Dendritic cell treated with granulocyte-macrophage colony-stimulating factor and Interleukin-4, amounts not matched to agents 40 ng/mL and 50 ng/mL, for 4 days (primary cell): ENCODE measurements around the gene RASGRP2.
A peak's percentile ranks its signal among the peaks of the same experiment; 100 is the strongest.

ENCODE experiments used
- H3K27ac Mint-ChIP-seq: one replicate; pipeline ENCODE4 v1.8.0; 2022; ENCODE audit warnings: mild to moderate bottlenecking, mixed read lengths
- H3K27me3 Mint-ChIP-seq: one replicate; pipeline ENCODE4 v1.8.0; 2022; ENCODE audit warnings: mild to moderate bottlenecking, mixed read lengths
- H3K36me3 Mint-ChIP-seq: one replicate; pipeline ENCODE4 v1.8.0; 2022; ENCODE audit warnings: low read depth, mixed read lengths
- H3K4me1 Mint-ChIP-seq: one replicate; pipeline ENCODE4 v1.8.0; 2022; ENCODE audit warnings: low read depth, mixed read lengths
- H3K4me3 Mint-ChIP-seq: one replicate; pipeline ENCODE4 v1.8.0; 2022; ENCODE audit warnings: mild to moderate bottlenecking, moderate library complexity, mixed read lengths
- H3K9me3 Mint-ChIP-seq: one replicate; pipeline ENCODE4 v1.8.0; 2022; ENCODE audit warnings: mixed read lengths
- intact Hi-C: fragments of 100-400 bp; cut with micrococcal nuclease; formaldehyde crosslinking; loops from one replicate; pipeline ENCODE4 v1.15.0; 2022

RASGRP2 gene

DNA sequence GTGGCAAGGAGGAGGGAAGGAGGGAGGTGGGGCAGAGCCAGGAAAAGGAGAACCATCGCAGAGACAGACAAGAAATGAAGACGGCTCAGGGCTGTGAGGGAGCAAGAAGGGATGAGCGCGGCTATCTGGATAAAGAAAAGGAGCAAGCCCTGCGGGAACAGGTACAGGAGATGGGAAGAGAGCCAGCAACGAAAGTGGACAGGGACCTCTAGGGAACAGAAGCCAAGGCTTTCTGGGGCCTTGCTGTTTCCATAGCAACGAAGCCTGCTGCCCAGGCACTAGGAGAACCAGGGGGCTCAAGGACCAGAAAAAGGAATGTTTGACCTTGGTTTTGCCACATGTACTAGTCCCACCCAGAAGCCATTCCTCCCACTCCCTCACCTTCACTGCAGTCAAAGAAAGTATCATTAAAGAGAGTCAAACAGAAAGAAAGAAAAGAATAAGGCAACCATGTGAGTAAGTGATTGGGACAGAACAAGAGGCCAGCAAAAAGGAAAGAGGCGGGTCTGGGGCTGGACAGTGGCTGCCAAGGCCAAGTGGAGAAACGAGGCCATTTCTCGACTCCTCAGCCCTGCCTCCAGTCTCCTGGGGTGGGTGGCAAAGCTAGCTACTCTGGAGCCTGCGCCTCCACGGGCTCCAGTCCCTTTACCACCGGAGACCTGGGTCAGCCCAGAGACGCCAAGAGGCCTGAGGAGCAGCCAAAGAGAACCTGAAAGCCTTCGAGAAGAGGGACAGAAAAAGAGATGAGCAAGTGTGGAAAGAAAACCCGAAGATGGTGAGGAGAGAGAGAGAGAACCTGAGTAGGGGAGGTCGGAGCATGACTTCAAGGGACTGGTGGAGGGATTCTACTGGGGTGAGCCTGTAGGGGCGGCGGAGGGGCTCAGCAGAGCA lies 56.1 kb downstream of the RASGRP2 start:
- Mint-ChIP-seq H3K27me3 (peaks cover 28% of the 10 kb centered on the region), H3K4me1 (peaks cover 44% of the 10 kb centered on the region), H3K9me3 (no peaks in the 10 kb centered on the region), H3K4me3 (peak overlapping the region; percentile 33), H3K36me3 (no peaks in the 10 kb centered on the region), H3K27ac (peak overlapping the region; percentile 15)
- intact Hi-C loops, result loop anchor here (1.0 kb wide), 1 partner anchor 35 kb away; the partner anchor contains the start of gene NRXN2

DNA sequence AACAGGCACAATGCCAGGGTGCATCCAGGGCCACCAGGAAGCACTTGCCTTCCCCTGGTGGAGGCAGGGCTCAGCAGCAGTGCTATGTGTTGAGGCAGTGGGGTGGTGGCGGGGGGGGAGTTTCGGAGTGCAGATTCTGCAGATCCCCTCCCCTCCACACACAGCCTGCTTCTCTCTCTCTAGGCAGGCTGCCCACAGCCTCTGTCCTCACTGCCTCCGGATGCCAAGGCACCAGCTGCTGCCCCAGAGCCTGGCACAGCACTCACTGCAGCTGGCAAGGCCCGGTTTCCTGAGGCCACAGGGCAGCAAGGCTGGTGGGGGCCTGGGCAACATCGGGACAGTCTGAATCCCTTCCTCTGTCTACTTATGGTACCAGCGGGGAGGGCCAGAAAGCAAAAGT lies 56.7 kb downstream of the RASGRP2 start:
- no peaks in the 10 kb centered on the region for H3K9me3 Mint-ChIP-seq
- peak overlapping the region; percentile 15 for H3K27ac Mint-ChIP-seq
- intact Hi-C loops, result no loop called here
- H3K36me3 Mint-ChIP-seq, result no peaks in the 10 kb centered on the region
- H3K4me3 Mint-ChIP-seq, result no peak overlapping the region
- peaks cover 21% of the 10 kb centered on the region for H3K27me3 Mint-ChIP-seq
- H3K4me1 Mint-ChIP-seq, result peaks cover 44% of the 10 kb centered on the region

DNA sequence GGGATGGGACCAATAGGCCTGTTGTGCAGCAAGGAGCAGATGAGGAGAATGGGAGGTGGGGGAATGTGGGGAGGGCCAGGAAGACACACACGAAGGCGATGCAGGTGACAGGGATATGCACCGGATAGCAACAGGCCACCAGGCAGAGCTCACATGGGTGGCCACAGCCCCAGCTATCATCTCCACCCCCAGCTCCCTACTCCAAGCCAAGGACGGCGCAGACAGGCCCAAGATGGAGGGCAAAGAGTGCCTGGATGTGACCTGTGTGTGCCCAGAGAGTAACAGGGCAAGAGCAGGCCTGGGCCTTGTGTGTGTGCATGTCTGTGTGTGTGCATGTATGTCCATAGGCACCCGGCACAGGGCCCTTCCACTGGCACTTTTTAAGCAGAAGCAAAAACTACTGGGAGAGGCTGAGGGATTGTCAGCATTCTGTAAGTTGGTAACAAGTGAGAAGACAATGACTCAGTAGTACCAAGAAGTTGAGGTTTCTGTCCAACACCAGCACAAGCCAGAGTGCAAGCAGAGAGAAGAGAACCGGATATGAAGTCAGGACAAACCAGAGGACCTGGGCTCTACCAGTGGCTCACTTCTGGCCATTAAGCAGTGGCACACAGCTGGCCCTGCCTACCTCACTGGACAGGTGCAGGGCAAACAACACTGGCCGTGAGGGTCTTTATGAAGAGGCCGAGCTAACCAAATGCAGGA lies 57.3 kb downstream of the RASGRP2 start:
- peaks cover 44% of the 10 kb centered on the region for H3K4me1 Mint-ChIP-seq
- H3K9me3 Mint-ChIP-seq, result no peaks in the 10 kb centered on the region
- no peak overlapping the region for H3K27ac Mint-ChIP-seq
- no peak overlapping the region for H3K4me3 Mint-ChIP-seq
- peaks cover 19% of the 10 kb centered on the region for H3K27me3 Mint-ChIP-seq
- intact Hi-C loops, result no loop called here
- no peaks in the 10 kb centered on the region for H3K36me3 Mint-ChIP-seq

DNA sequence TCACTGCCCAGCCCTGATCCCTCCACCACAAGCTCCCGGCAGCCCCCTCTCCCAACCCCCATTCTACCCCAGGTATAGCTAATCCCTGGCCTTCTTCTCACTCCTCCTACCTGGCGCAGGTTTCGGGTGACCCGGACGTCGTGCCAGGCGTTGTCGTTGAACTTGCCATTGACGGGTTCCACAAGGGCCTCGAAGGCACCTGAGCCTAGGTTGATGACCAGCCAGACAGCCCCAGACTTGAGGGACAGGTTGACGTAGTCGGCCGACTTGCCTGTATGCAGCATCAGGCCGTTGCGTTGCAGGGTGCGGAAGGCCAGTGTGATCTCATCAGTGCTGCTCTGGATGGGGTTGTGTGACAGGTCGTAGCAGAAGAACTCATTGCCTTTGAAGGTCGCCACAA lies 58.4 kb downstream of the RASGRP2 start:
- Mint-ChIP-seq H3K4me1 (peaks cover 44% of the 10 kb centered on the region), H3K36me3 (no peaks in the 10 kb centered on the region), H3K4me3 (no peak overlapping the region), H3K27me3 (peaks cover 22% of the 10 kb centered on the region), H3K27ac (no peak overlapping the region), H3K9me3 (no peaks in the 10 kb centered on the region)
- intact Hi-C loops, result no loop called here

DNA sequence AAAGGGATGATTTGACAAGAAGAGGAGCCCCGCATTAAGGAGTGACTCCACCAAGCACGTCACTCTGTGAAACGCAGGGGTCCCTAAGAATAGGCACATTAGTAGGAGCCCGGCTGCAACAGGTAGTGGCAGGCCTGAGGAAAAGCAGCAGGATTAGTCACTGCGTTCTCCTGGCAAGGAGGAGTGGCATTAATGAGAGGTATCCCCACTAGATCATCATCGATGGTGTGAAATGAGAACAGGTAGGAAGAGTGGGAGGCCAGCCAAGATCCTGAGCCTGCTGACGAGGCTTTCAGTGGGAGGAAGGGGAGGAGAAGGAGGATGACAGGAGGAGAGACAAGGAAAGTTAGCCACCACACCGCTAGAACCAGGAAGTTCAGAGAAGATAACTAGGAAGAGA lies 59.6 kb downstream of the RASGRP2 start:
- peaks cover 22% of the 10 kb centered on the region for H3K27me3 Mint-ChIP-seq
- no peaks in the 10 kb centered on the region for H3K9me3 Mint-ChIP-seq
- H3K27ac Mint-ChIP-seq, result no peak overlapping the region
- intact Hi-C loops, result no loop called here
- no peaks in the 10 kb centered on the region for H3K36me3 Mint-ChIP-seq
- H3K4me1 Mint-ChIP-seq, result peaks cover 44% of the 10 kb centered on the region
- no peak overlapping the region for H3K4me3 Mint-ChIP-seq

DNA sequence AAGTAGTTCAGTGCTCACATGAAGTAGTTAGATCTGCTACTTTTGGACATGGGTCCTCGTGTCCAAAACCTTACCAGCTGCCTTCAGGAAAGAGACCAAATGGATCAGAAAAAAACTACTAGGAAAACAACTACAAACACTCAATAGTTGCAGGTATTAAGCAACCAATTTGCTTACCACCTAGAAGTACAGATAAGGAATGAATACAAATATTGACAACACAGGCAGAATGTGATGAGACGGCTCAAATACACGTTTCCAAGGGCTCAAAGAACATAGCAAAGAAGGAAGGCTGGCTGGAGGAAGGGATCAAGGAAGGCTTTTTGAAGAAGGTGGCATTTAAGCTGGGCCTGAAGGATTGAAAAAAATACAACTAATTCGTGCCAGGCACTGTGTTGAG lies 62.8 kb downstream of the RASGRP2 start:
- H3K4me3 Mint-ChIP-seq, result no peak overlapping the region
- H3K36me3 Mint-ChIP-seq, result no peaks in the 10 kb centered on the region
- H3K9me3 Mint-ChIP-seq, result no peaks in the 10 kb centered on the region
- intact Hi-C loops, result no loop called here
- peaks cover 32% of the 10 kb centered on the region for H3K4me1 Mint-ChIP-seq
- no peak overlapping the region for H3K27ac Mint-ChIP-seq
- peaks cover 34% of the 10 kb centered on the region for H3K27me3 Mint-ChIP-seq

DNA sequence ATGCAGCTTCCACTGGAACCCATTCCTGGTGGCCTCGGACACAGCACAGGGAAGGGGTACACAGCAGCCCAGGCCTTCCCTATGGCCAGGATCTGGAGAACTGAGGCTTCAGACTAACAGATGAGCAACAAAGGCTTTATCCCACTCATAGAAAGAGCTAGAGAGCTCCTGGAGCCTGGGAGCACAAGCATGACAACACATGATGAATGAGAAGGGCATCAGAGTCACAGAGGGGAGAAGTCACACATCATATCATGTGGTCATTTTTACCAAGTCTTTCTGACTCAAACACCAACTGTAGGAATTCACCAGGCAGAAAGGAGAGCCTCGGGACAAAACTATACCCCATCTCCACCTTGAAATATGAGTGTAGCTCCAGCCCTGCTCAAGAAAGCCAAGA lies 64.1 kb downstream of the RASGRP2 start:
- Mint-ChIP-seq H3K36me3 (no peaks in the 10 kb centered on the region), H3K4me3 (no peak overlapping the region), H3K9me3 (no peaks in the 10 kb centered on the region), H3K27me3 (peaks cover 34% of the 10 kb centered on the region), H3K4me1 (peaks cover 37% of the 10 kb centered on the region), H3K27ac (no peak overlapping the region)
- intact Hi-C loops, result no loop called here

DNA sequence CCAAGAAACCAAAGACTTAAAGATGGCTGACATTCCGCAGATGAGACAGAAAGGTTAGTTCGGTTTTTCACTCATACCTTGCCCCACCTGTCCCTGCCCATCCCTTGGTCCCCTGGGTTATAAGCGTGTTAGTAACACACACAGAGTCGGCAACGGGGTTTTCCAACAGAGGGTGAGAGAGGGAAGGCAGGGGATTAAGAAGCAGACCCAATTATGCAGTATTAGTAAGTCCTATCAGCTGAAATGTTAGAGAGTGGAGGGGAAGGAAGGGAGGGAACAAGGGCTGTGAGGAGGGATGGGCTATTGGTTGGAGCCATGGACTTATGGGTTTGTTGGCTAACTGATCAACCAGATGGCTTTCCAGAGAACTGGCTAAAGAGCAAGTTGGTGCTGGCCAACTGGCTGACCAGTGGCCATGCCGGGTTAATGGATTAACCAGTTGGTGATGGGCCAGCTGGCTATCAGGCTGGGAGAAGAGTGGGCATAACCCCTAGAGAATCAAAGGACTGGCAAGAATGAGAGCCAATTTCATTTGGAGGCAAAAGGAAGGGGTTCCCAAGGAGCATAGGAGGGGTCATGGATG lies 66.4 kb downstream of the RASGRP2 start:
- no peak overlapping the region for H3K4me3 Mint-ChIP-seq
- no peak overlapping the region for H3K27ac Mint-ChIP-seq
- H3K36me3 Mint-ChIP-seq, result no peaks in the 10 kb centered on the region
- H3K9me3 Mint-ChIP-seq, result no peaks in the 10 kb centered on the region
- H3K4me1 Mint-ChIP-seq, result peaks cover 43% of the 10 kb centered on the region
- intact Hi-C loops, result no loop called here
- H3K27me3 Mint-ChIP-seq, result peaks cover 29% of the 10 kb centered on the region
